Measurements from ENCODE around the gene RHOT1. TPM values are rescaled to one million over a fixed set of nuclear protein-coding genes. Genes with fewer than 3 reads are reported as not detected.

RHOT1 gene
- total and polyA plus RNA-seq, 2 donors (not counting 3 experiments of a cell fraction or from before 2014, with no cell fraction given) = 23.5 to 28.8 TPM

DNA sequence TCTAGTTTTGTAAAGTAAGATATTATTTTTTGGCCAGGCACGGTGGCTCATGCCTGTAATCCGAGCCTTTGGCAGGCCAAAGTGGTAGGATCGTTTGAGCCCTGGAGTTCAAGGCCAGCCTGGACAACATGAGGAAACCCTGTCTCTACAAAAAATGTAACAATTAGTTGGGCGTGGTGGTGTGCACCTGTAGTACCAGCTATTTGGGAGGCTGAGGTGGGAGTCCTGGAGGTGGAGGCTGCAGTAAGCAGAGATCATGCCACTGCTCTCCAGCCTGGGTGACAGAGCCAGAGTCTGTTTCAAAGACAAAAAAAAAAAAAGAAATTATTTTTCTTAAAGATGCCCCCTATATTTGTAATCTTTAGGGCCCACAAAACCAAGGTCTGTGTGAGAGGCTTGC lies 16.0 kb upstream of the RHOT1 start:
- intact Hi-C loops (cut with micrococcal nuclease) (no loop called here), dilution Hi-C loops (cut with MboI; ENCODE audit: extremely low pct_ligation_motif_present, low sequenced_read_pairs) (no loop called here)
- no TSS peak for BruUV-seq (replicated peaks)
- Histone ChIP-seq H3K27me3 (ENCODE audit: control insufficient read depth in 2 of 2, insufficient read depth in 2 of 2, low read length in 2 of 2) (no peaks in the 10 kb centered on the region), H3K4me3 (replicated peaks in 1 of 3; ENCODE audit: insufficient read depth in 1 of 3, low read depth in 1 of 3, low read length in 3 of 3) (no peak overlapping the region), H3K27ac (ENCODE audit: insufficient read depth, low read depth, low read length) (no peak overlapping the region), H3K36me3 (ENCODE audit: control insufficient read depth in 2 of 2, extremely low read depth in 1 of 2, insufficient read depth in 2 of 2, low read length in 2 of 2) (no peaks in the 10 kb centered on the region), H3K4me1 (ENCODE audit: control insufficient read depth, extremely low read depth, insufficient read depth, low read length) (peaks cover 4% of the 10 kb centered on the region), H3K9me1 (replicated peaks; ENCODE audit: control insufficient read depth, extremely low read depth, insufficient read depth, low read length) (no peaks in the 10 kb centered on the region), H4K20me1 (replicated peaks; ENCODE audit: control insufficient read depth, extremely low read depth, insufficient read depth, low read length) (no peaks in the 10 kb centered on the region), H3K9me3 (replicated peaks; ENCODE audit: control insufficient read depth, insufficient read depth, low read length) (no peaks in the 10 kb centered on the region), H2AFZ (ENCODE audit: low read depth, low read length) (no peak overlapping the region), H3K4me2 (ENCODE audit: insufficient read depth, low read length) (no peak overlapping the region), H3K9ac (replicated peaks; ENCODE audit: extremely low read depth, insufficient read depth, low read length) (no peak overlapping the region), H3K79me2 (ENCODE audit: control insufficient read depth, insufficient read depth, low read length) (no peaks in the 10 kb centered on the region)
- DNase-seq (ENCODE audit: low read depth, low spot score) (no peak), FAIRE-seq (no peak)
- TF ChIP-seq MYC (IDR thresholded peaks at IDR 0.05; ENCODE audit: low read depth, low read length) (no peak), POLR2AphosphoS5 (IDR thresholded peaks at IDR 0.05; ENCODE audit: insufficient read depth, low read depth, low read length) (no peak), GATA2 (IDR thresholded peaks at IDR 0.05; ENCODE audit: insufficient read depth, insufficient read length, low read depth, low read length) (no peak), JUN (IDR thresholded peaks at IDR 0.05; ENCODE audit: borderline replicate concordance, insufficient read depth, insufficient read length, low read depth) (no peak), POLR2A (IDR thresholded peaks at IDR 0.05; ENCODE audit: low read depth, low read length) (no peak), EZH2 (IDR thresholded peaks at IDR 0.05; ENCODE audit: borderline replicate concordance, low read depth, low read length, severe bottlenecking) (no peak), FOS (IDR thresholded peaks at IDR 0.05; ENCODE audit: borderline replicate concordance, insufficient read depth, low read length) (no peak)
- TF ChIP-seq, protein P1, sequence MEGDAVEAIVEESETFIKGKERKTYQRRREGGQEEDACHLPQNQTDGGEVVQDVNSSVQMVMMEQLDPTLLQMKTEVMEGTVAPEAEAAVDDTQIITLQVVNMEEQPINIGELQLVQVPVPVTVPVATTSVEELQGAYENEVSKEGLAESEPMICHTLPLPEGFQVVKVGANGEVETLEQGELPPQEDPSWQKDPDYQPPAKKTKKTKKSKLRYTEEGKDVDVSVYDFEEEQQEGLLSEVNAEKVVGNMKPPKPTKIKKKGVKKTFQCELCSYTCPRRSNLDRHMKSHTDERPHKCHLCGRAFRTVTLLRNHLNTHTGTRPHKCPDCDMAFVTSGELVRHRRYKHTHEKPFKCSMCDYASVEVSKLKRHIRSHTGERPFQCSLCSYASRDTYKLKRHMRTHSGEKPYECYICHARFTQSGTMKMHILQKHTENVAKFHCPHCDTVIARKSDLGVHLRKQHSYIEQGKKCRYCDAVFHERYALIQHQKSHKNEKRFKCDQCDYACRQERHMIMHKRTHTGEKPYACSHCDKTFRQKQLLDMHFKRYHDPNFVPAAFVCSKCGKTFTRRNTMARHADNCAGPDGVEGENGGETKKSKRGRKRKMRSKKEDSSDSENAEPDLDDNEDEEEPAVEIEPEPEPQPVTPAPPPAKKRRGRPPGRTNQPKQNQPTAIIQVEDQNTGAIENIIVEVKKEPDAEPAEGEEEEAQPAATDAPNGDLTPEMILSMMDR (IDR thresholded peaks at IDR 0.05; ENCODE audit: extremely low read depth in 1 of 2, insufficient read depth in 1 of 2, low read depth in 1 of 2, low read length in 2 of 2) = no peak
- TF ChIP-seq, protein P2, sequence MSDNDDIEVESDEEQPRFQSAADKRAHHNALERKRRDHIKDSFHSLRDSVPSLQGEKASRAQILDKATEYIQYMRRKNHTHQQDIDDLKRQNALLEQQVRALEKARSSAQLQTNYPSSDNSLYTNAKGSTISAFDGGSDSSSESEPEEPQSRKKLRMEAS (IDR thresholded peaks at IDR 0.05; ENCODE audit: insufficient read depth, insufficient read length) = no peak
- CTCF ChIA-PET = interaction anchor here (1.5 kb wide), 1 partner anchor 10 kb away, joined by 4 read pairs; no protein-coding TSS in a partner anchor
- POLR2A ChIA-PET = no interaction called here

All from endothelial cell of umbilical vein (primary cell).